Hepatocyte (in vitro differentiated cells): Measurements from ENCODE around the gene FKBP14.

ENCODE experiments used
- CTCF ChIP-seq: fragments of 200-600 bp; sonication (generic); IDR thresholded peaks from 2 replicates; pipeline ENCODE4 v1.5.1; 2016; ENCODE audit warnings: antibody characterized with exemption, mild to moderate bottlenecking; ENCODE audit not compliant: poor library complexity
- EZH2 ChIP-seq: fragments of 200-600 bp; sonication (generic); IDR thresholded peaks from 2 replicates; pipeline ENCODE4 v1.6.1; 2016; ENCODE audit warnings: antibody characterized with exemption, mild to moderate bottlenecking, borderline replicate concordance

DNA sequence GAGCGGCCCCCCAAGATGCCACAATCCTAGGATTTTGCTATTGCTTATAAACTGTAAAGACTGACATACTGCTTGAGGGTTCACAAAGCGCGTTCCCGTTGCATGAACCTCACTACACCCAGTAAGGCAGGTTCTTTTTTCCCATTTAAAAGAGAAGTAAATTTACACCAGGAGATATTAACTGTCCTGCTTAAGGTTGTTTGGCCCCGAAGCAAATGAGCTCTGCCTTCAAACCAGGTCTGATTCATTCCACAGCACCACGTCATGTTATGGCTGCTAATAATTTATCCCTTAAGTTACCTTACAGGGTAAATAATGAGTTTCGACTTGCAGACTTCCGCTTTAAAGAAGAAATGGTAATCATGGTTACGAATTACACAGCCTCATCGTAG is 559 bp upstream of the FKBP14 start:
- TF ChIP-seq CTCF (no peak), EZH2 (no peak)
